ENCODE data around the gene PICK1.

PICK1 gene

DNA sequence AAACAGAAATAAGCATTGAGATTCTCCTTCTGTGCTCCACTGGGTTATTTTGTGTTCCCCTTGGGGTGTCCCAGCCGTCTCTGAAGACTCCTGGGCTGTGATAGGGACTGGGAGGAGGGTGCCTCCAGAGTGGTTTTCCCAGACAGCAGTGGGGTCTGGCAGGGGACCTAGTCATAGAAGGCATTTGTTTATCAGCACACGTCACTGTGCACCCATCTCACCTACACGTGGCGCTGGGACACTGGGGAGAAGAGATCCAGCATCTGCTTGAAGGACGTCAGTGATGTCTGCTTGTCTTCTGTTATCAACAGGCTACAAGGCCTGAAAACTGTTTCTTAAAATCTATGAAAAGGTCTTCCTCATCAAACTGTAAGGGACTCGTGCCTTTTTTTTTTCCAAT, 34.2 kb upstream of the PICK1 start:
- Histone ChIP-seq H3K9ac (ENCODE audit: low read depth, low read length) (no peak overlapping the region), H3K27ac (ENCODE audit: low read length) (no peak overlapping the region), H3K27me3 (ENCODE audit: insufficient read depth, low read length) (no peaks in the 10 kb centered on the region), H3K4me1 (ENCODE audit: insufficient read depth, low read length) (no peaks in the 10 kb centered on the region), H3K9me3 (ENCODE audit: insufficient read depth, low read depth, low read length) (no peaks in the 10 kb centered on the region), H3K4me3 (ENCODE audit: low read length) (no peak overlapping the region), H3K36me3 (ENCODE audit: insufficient read depth, low read depth, low read length) (no peaks in the 10 kb centered on the region)

DNA sequence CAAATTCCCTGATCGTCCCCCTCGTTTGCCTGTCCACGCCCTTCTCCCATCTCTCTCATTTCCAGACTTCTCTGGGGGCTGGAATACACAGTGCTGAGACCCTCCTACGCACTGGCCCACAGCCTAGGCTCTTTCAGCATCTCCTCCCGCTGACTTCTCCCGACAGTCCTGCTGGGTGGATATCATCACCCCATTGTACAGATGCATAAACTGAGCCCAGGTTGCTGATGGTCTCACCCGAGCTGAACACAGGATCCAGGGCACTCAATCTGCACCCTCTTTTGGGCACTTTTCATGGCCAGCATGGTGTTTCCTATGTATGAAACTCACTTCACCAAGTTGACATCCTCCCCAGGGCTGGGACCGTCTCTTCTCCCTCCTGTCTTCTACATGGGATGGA, 31.7 kb upstream of the PICK1 start:
- Histone ChIP-seq H3K9ac (ENCODE audit: low read depth, low read length) (no peak overlapping the region), H3K27me3 (ENCODE audit: insufficient read depth, low read length) (no peaks in the 10 kb centered on the region), H3K27ac (ENCODE audit: low read length) (no peak overlapping the region), H3K9me3 (ENCODE audit: insufficient read depth, low read depth, low read length) (no peaks in the 10 kb centered on the region), H3K4me1 (ENCODE audit: insufficient read depth, low read length) (no peaks in the 10 kb centered on the region), H3K4me3 (ENCODE audit: low read length) (no peak overlapping the region), H3K36me3 (ENCODE audit: insufficient read depth, low read depth, low read length) (no peaks in the 10 kb centered on the region)

DNA sequence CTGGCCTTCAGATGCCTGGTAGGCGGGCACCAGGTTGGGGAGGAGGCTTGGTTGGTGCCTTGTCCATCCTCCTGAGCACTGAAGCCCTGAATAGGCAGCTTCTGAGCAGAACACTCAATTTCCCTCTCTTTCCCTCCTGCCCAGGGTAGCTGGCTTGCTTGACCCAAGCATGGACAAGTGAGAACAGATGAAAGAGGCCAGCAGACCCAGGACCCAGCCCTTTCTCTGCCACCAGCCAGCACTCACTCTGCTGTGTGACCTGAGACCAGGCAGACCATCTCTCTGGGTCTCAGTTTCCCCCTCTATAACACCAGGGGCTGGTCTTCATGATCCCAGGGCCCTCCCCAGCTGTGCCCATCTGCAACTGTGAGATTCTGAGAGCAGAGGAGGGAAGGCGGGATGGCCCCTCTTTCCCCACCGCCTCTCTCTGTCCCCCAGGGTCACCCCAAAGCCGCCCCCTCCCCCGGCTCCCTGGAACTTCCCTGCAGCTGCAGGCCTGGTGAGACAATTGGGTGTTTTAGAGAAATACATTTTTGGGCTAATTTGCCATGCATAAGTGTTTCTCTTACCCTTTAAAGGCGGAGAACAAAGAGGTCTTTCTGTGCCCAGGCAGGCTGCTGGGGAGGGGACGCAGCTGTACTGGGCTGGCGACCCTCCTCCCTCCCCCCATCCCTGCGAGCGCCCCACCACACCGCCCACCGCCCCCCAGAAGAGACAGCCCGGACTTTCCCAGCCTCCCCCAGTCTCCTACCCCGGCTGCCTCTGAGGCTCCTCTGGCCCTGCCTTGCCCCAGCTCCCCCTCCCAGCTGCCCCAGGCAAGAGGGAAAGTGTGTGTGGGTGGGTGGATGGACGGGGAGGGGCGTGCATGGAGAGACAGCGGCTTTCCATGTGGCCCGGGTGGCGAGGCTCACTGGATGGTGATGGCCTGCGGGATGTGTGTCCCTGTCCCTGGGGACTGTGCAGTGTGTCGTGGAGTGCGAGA, 30.8 kb upstream of the PICK1 start:
- Histone ChIP-seq H3K9ac (ENCODE audit: low read depth, low read length) (no peak overlapping the region), H3K27me3 (ENCODE audit: insufficient read depth, low read length) (no peaks in the 10 kb centered on the region), H3K36me3 (ENCODE audit: insufficient read depth, low read depth, low read length) (no peaks in the 10 kb centered on the region), H3K4me1 (ENCODE audit: insufficient read depth, low read length) (no peaks in the 10 kb centered on the region), H3K4me3 (ENCODE audit: low read length) (no peak overlapping the region), H3K9me3 (ENCODE audit: insufficient read depth, low read depth, low read length) (no peaks in the 10 kb centered on the region), H3K27ac (ENCODE audit: low read length) (no peak overlapping the region)

- Histone ChIP-seq H3K4me3 (ENCODE audit: low read length) (no peak overlapping the region), H3K9me3 (ENCODE audit: insufficient read depth, low read depth, low read length) (no peaks in the 10 kb centered on the region), H3K27ac (ENCODE audit: low read length) (no peak overlapping the region), H3K27me3 (ENCODE audit: insufficient read depth, low read length) (no peaks in the 10 kb centered on the region), H3K36me3 (ENCODE audit: insufficient read depth, low read depth, low read length) (no peaks in the 10 kb centered on the region), H3K4me1 (ENCODE audit: insufficient read depth, low read length) (no peaks in the 10 kb centered on the region), H3K9ac (ENCODE audit: low read depth, low read length) (no peak overlapping the region)
These were observed 29.7 kb upstream of the PICK1 start for GRCh38 chr22:38027487-38027886.

GRCh38 chr22:38028344-38029130, 28.7 kb upstream of the PICK1 start:
- Histone ChIP-seq H3K36me3 (ENCODE audit: insufficient read depth, low read depth, low read length) (no peaks in the 10 kb centered on the region), H3K27ac (ENCODE audit: low read length) (no peak overlapping the region), H3K4me1 (ENCODE audit: insufficient read depth, low read length) (no peaks in the 10 kb centered on the region), H3K27me3 (ENCODE audit: insufficient read depth, low read length) (no peaks in the 10 kb centered on the region), H3K9ac (ENCODE audit: low read depth, low read length) (no peak overlapping the region), H3K9me3 (ENCODE audit: insufficient read depth, low read depth, low read length) (no peaks in the 10 kb centered on the region), H3K4me3 (ENCODE audit: low read length) (no peak overlapping the region)

- Histone ChIP-seq H3K27ac (ENCODE audit: low read length) (no peak overlapping the region), H3K4me1 (ENCODE audit: insufficient read depth, low read length) (peaks cover 5% of the 10 kb centered on the region; the same call in 1 of the 2 replicates), H3K9ac (ENCODE audit: low read depth, low read length) (no peak overlapping the region), H3K4me3 (ENCODE audit: low read length) (no peak overlapping the region), H3K27me3 (ENCODE audit: insufficient read depth, low read length) (no peaks in the 10 kb centered on the region), H3K36me3 (ENCODE audit: insufficient read depth, low read depth, low read length) (no peaks in the 10 kb centered on the region), H3K9me3 (ENCODE audit: insufficient read depth, low read depth, low read length) (no peaks in the 10 kb centered on the region)
These were observed 27.8 kb upstream of the PICK1 start for GRCh38 chr22:38029370-38029769.

DNA sequence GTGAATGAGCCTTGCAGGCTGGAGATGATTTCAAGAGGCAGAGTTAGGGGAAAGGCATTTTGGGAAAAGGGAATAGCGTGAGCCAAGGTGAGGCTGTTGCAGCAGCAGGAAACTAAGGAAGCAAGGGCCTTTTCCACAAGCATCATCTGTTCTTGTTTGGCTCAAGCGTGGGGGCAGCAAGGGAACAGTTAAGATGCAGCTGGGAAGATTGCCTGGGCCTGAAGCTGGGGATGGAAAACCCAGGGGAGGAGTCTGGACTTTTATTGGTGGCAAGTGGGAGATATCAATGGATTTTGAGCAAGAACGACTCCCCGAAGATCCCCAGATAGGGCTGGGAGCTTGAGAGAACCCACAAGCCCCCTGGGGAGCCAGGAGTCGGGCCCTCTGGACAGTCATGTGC, 27.3 kb upstream of the PICK1 start:
- Histone ChIP-seq H3K27me3 (ENCODE audit: insufficient read depth, low read length) (no peaks in the 10 kb centered on the region), H3K36me3 (ENCODE audit: insufficient read depth, low read depth, low read length) (no peaks in the 10 kb centered on the region), H3K9ac (ENCODE audit: low read depth, low read length) (no peak overlapping the region), H3K27ac (ENCODE audit: low read length) (no peak overlapping the region), H3K4me1 (ENCODE audit: insufficient read depth, low read length) (peaks cover 6% of the 10 kb centered on the region; the same call in 1 of the 2 replicates), H3K9me3 (ENCODE audit: insufficient read depth, low read depth, low read length) (no peaks in the 10 kb centered on the region), H3K4me3 (ENCODE audit: low read length) (no peak overlapping the region)

- no peak overlapping the region for H3K9ac ChIP-seq (ENCODE audit: low read depth, low read length)
These were observed 26.7 kb upstream of the PICK1 start for GRCh38 chr22:38030311-38031133.

DNA sequence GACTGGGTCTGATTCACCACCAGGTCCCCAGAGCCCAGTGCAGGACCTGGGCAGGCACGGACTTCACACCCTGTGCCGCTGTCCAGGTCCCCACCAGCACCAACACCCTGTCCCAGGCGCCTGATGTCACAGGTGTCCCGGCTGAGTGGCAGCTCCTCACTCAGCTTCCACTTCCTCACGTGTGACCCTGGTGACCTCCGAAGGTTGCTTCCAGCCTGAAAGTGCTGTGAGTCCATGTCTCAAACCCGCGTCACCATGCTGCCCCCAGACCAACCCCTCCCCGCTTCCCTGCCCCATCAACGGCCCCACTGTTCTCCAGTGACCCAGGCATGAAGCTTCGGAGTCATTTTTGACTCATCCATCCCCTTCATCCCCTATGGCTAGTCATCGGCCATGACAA, 25.7 kb upstream of the PICK1 start:
- no peaks in the 10 kb centered on the region for H3K36me3 ChIP-seq (ENCODE audit: insufficient read depth, low read depth, low read length)
- no peak overlapping the region for H3K4me3 ChIP-seq (ENCODE audit: low read length)
- H3K27ac ChIP-seq (ENCODE audit: low read length), result no peak overlapping the region
- no peaks in the 10 kb centered on the region for H3K27me3 ChIP-seq (ENCODE audit: insufficient read depth, low read length)
- H3K9me3 ChIP-seq (ENCODE audit: insufficient read depth, low read depth, low read length), result no peaks in the 10 kb centered on the region
- H3K4me1 ChIP-seq (ENCODE audit: insufficient read depth, low read length), result peaks cover 12% of the 10 kb centered on the region; the same call in 1 of the 2 replicates
- H3K9ac ChIP-seq (ENCODE audit: low read depth, low read length), result no peak overlapping the region

More at GRCh38 chr22:38030311-38031133, 26.7 kb upstream of the PICK1 start:
- H3K36me3 ChIP-seq (ENCODE audit: insufficient read depth, low read depth, low read length), result no peaks in the 10 kb centered on the region
- no peaks in the 10 kb centered on the region for H3K27me3 ChIP-seq (ENCODE audit: insufficient read depth, low read length)
- no peak overlapping the region for H3K4me3 ChIP-seq (ENCODE audit: low read length)
- H3K27ac ChIP-seq (ENCODE audit: low read length), result no peak overlapping the region
- no peaks in the 10 kb centered on the region for H3K9me3 ChIP-seq (ENCODE audit: insufficient read depth, low read depth, low read length)
- peaks cover 12% of the 10 kb centered on the region; the same call in 1 of the 2 replicates for H3K4me1 ChIP-seq (ENCODE audit: insufficient read depth, low read length)

- H3K27ac ChIP-seq (ENCODE audit: low read length), result no peak overlapping the region
- H3K4me1 ChIP-seq (ENCODE audit: insufficient read depth, low read length), result peaks cover 12% of the 10 kb centered on the region; the same call in 1 of the 2 replicates
- H3K27me3 ChIP-seq (ENCODE audit: insufficient read depth, low read length), result no peaks in the 10 kb centered on the region
- no peak overlapping the region for H3K9ac ChIP-seq (ENCODE audit: low read depth, low read length)
- H3K4me3 ChIP-seq (ENCODE audit: low read length), result no peak overlapping the region
- H3K36me3 ChIP-seq (ENCODE audit: insufficient read depth, low read depth, low read length), result no peaks in the 10 kb centered on the region
- no peaks in the 10 kb centered on the region for H3K9me3 ChIP-seq (ENCODE audit: insufficient read depth, low read depth, low read length)
These were observed 24.3 kb upstream of the PICK1 start for GRCh38 chr22:38032681-38033521.
